Mucosa of gallbladder (tissue), 1 donor: ENCODE results near the gene ADAM19. TPM values are rescaled to one million over a fixed set of nuclear protein-coding genes. Genes with fewer than 3 reads are reported as not detected.

Experiments
- DNase-seq: peaks from one replicate; pipeline ENCODE4 v3.0.0-alpha.2; 2020; ENCODE audit warnings: low spot score
- total RNA-seq: library from RNA; stranded (reverse); gene quantifications from one replicate; pipeline ENCODE4 v1.2.1, GENCODE V29; 2021
- donor health status: DM: no; HTN: no; CAD: no.

Gene ADAM19, protein sequence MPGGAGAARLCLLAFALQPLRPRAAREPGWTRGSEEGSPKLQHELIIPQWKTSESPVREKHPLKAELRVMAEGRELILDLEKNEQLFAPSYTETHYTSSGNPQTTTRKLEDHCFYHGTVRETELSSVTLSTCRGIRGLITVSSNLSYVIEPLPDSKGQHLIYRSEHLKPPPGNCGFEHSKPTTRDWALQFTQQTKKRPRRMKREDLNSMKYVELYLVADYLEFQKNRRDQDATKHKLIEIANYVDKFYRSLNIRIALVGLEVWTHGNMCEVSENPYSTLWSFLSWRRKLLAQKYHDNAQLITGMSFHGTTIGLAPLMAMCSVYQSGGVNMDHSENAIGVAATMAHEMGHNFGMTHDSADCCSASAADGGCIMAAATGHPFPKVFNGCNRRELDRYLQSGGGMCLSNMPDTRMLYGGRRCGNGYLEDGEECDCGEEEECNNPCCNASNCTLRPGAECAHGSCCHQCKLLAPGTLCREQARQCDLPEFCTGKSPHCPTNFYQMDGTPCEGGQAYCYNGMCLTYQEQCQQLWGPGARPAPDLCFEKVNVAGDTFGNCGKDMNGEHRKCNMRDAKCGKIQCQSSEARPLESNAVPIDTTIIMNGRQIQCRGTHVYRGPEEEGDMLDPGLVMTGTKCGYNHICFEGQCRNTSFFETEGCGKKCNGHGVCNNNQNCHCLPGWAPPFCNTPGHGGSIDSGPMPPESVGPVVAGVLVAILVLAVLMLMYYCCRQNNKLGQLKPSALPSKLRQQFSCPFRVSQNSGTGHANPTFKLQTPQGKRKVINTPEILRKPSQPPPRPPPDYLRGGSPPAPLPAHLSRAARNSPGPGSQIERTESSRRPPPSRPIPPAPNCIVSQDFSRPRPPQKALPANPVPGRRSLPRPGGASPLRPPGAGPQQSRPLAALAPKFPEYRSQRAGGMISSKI
- 22.1 TPM for total RNA-seq

DNA sequence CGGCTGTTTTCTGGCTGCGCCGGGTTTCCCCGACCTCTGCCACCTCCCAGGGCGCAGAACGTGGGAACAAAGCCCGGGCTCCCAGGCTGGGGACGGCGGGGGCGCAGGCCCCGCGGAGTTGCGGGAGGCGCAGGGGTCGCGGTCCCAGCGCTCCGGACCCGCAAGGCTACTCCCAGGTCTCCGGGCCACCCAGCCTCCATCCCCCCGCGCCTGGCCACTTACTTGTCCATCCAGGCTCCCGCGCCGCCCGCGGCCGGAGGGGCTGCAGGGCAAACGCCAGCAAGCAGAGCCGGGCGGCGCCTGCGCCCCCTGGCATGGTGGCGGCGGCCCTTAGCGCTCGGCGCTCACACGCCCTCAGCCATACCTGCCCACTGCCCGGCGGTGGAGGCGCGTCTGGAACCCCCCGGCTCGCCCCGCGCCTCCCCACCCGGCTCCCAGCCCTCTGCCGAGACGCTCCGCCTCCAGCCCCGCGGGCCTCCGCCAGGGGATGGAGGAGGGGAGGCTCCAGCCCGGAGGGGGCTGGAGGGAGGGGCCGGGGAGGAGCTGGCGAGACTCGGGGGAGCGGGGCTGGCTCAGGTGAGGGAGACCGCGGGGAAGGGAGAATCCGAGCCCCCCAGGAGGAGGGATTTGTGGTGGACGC lies at the start of gene ADAM19:
TSS of gene ADAM19 (minus strand) at position 395 of the 640 bp plus-strand sequence. CDS start at position 316, 79 bp downstream.
- no peak for DNase-seq

DNA sequence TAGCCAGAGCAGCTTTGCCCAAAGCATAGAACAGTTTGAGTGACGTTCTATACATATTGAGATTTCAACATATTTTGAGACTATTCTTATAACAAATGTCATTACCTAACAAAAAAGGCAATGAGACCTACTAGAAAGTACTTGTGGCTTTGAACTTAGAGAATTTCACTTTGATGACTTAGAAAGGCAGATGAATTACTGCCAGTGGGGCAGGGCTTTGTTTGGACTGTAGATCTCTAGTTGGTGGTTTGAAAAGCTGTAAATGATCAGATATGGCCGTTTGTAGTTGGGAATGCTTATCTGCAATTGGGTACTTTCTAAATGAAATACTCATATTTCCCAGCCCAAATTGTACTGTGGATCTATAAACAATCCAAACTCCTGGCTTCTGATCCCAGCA lies 48.6 kb upstream of the ADAM19 start:
- DNase-seq = no peak

DNA sequence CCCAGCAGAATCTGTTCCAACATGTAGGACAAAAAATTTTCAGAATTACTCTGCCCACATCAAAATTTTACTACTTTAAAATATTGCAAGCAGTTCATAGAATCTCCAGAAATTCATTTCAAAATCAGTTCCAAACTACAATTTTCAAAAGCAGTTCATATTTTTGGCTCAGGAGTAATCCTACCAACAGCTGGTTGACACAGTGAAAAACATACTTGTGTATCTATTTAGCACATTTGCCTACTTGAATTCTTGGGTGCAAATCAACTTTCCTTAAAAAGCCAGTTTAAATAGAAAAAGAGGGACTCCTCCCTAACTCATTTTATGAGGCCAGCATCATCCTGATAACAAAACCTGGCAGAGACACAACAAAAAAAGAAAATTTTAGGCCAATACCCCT lies 45.2 kb upstream of the ADAM19 start:
- DNase-seq = no peak

DNA sequence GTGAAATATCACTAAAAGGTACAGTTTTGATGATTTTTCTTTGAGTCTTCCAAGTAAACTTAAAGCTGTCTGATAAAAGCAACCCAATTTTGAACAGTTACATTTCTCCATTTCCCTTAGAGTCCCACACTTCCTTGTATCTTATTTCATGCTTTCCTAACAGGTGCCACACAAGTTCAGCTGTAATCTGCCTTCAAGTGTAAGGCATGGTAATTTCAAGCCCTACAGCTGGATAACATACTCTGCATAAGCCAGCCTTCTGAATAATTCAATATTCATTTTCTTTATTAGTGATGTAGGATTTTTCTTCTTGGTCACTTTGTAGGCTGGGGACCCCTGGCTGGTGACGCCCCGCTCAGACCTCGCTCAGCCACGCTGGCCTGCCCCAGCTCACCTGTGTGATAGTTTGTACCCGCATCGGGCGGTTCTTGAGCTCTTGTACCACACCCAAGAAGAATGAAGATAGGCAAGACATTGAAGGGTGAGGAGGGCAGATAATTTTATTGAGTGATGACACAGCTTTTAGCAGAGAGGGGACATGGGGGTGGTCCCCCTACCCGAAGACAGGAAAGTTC lies 42.7 kb upstream of the ADAM19 start:
- DNase-seq = no peak

DNA sequence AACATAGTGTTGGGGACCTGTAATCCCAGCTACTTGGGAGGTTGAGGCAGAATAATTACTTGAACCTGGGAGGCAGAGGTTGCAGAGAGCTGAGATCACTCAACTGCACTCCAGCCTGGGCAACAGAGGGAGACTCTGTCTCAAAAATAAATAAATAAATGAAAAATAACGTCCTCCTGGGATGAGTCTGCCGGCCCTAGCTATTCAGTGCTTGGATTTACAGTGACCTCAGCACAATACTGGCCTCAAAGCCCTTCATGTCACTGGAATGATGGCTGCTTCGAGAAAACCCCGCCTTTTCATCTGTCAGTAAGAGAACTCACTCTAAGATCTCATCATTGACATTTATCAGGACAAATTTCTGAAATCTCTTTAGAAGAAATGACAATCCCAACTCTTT lies 41.2 kb upstream of the ADAM19 start:
- DNase-seq = no peak

DNA sequence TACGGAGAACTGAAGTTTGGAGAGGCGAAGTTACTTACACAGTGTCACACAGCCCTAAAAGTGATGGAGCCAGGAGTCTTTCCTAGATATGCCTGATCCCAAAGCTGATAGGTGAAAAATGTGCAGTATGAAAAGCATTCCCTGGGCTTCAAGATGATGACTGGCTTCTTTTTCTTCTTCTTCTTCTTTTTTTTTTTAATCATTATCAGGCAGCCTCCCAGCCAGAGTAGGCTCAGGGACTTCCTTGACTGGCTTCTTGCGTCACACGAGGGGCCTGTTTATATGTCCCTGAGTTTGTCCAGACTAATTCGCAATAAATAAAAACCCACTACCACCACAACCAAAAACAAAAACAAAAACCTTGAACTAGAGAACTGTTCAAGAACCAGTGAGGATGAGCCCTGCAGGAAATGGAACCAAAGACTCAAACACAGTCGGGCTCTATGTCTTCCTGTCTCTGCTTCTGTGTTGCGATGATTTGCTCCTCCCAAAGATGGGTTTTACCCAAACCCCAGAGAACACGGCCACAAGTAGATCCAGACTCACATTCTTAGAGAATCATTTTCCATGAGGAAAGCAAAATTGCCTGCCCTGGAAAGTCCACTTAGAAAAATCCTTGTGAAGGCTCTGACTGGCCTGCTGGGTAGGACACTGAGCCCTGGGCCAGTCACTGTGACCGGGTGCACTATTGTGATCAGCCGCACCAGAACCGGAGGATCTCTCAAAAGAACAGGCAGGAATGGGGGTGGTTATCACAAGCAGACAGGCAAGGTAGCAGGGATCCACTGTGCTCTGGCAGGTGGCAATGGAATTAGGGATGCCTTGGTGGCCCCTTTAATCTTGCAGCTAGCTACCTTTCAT lies 38.0 kb upstream of the ADAM19 start:
- DNase-seq = no peak

DNA sequence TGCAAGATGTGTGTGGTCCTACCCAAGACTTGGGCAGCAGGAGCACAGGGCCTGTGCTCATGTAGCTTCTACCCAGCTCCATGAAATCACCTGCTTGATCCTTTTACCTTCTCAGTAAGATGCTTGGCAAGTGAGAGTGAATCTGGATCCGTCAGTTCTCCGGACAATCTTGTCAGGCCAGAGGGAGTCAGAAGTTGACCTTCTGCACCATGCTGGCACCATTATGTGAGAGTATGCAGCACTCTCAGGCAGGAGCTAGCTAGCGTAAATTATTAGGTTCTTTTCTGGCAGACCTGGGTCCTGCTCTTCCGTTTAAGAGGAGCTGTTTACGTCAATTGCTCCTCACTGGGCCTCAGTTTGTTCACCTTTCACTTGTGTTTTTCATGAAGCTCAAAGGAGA lies 37.0 kb upstream of the ADAM19 start:
- DNase-seq = no peak

DNA sequence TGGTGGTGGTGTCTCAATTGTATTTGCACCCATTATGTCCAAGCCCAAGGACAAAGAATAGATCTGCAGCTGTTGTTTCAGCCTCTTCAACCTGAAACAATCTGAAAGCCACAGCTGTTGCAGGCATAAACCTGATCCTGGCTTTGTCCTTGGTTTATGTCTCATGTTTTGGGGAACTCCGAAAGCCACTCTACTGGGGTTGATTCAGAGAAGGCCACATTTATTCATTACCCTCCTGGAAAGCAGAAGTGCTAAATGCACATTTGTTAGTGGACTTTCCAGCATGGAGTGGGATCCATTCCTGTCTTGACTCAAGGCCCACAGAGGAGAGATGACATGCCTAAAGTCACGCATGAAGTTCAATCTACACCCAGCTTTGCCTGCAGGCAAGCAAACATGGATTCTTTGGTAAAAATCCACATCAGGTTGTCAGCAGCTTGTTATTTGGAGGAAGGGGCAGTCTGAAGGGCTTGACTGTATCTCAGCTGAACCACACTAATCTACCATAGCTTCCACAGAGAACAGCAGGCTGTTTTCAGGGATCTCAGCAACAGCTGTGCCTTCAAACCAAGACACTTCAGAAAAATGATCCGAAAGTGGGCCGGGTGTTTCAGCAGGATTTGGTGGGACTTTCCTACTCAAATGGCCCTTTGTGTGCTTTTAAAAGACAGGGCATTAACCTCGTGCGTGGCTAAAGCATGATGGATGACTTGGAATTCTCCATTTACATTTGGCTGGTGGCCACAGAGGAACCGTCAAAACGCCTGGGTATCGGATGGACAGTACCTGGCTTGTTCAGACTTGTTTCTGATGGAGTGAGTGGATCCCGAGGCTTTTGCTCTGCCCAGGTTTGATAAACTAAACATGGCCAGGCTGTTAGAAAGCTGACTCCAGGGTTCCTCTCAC lies 36.2 kb upstream of the ADAM19 start:
- no peak for DNase-seq

DNA sequence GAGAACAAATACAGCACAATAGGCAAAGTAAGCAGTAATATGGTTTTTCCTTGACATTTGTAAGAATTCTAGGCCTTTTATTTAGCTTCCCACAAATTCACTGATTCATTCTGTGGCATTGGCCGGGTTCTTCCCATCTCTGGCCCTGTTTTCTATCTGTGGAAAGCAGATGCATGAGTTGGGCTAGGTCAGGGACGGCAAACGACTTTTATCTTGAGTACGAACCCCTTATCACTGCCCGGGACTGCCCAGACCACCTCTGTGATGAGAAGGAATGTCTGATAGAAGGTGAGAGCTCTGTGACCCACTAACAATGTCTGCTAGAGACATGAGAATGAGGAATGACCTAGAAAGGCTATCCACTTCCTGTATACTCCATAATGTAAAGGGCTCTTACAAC lies 35.4 kb upstream of the ADAM19 start:
- DNase-seq = no peak

DNA sequence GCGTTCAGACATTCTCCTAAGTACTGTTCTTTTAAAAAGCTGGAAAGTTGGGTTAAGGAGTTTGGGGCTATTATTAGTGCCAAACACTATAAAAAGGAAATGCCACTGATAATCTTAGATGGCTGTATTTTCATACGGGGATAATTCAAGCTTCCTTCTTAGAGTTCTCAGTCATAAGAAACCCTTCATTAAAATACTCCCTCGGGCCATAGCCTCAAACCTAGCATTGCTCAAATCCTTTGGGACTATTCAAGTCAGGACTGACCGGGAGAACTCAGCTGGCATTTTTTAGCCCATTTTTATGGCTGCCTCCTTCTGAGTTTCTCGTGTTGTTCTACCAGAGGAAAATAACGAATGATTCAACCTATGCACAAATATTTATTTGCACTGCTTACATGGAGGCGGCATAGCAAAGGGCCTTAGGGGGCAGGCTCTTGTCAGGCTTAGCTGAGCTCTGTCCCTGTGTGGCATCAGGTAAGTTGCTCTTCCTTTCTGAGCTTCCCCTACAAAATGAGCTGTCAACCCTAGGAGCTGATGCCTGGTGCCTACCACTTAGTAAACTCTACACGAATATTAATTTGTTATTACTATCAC lies 33.5 kb upstream of the ADAM19 start:
- DNase-seq = no peak

DNA sequence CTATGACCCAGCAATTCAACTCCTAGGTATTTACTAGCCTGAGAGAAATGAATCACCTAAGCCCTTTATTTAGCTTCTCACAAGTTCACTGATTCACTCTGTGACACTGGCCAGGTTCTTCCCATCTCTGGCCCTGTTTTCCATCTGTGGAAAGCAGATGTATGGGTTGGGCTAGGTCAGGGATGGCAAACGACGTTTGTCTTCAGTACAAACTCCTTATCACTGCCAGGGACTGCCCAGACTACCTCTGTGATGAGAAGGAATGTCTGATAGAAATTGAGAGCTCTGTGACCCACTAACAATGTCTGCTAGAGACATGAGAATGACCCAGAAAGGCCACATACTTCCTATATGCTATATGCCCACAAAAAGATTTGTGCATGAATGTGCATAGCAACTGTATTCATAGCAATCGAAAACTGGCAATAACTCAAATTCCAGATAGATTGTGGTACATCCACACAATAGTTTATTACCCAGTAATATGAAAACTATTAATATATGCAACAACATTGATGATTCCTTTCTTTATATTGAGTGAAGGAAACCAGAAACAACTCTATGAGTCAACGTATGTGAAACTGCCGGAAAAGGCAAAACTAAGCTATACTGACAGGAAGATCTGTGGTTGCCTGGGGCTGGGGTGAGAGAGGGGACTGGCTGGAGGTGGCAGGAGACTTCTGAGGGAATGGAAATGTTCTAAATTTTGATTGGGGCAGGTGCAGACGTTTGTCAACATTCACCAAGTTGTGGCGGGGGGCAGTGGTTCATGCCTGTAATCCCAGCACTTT lies 32.0 kb upstream of the ADAM19 start:
- DNase-seq = no peak

DNA sequence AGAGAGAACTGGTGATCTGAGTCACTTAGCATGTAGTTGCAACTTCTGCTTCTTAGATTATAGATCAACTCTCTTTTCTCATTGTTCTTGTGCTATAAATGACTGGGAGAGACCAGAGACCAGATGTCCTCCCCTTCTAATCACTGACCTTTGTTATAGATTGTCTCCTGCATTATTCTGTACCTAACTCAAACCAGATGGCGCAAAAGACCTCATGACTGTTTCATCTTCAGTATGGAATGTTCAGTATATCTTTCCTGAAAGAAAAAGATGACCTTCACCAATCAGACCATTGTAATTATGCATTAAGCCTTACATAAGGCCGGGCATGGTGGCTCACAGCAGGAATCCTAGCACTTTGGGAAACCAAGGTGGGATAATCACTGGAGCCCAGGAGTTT lies 30.5 kb upstream of the ADAM19 start:
- no peak for DNase-seq

DNA sequence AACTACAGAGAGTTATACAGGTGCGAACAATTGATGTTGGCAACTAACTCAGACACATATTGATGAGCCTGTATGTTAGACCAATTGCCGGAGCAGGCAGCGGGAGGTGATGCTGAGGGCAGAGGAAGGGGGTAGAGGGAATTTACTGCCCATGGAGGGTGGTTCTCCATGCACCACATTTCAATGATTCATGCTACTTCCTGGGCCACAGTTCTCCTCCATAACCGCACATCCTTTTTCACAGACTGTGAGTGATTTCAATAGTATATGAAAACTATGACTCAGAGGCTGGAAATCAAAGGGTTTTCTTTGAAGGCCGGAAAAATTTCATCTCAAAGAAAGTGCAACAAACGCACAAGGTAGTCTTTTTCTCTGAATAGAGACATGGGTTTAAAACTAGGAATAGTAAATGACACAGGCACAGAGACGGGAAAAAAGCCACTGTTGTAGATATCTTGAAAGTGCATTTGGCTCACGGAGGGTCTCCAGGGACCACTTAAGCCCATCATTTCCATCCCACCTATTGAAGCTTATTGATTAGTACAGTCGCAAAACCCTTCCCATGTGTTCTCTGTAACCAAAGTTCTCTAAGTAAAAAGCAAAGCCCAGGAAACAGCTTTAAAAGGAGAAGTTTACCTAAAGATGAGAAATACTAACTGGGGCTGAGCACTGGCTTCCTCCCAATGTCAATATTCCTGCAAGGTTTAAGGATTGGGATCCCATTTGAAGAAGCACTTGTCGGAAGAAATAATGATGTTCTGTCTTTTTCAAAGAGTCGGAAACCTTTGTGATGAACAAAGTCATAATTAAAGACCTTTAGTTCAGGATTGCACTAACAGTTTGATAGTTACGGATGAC lies 28.0 kb upstream of the ADAM19 start:
- no peak for DNase-seq

DNA sequence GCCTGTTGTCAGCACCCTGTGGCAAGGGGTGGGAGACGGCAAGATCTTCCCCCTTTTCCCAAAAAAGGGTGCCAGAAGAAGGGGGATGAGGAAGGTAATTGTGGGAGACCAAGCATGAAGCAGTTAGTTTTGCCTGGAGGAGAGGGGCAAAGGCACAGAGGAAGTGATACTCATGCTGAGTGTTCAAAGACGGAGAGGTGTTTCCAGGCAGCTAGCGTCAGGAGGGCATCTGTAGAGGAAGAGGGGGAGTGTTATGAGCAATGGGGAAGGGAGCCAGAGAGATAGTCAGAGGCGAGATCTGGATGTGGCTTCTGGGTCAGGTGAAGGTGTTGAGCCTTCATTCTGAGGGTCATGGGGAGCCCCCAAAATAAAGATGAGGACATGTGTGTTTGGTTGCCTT lies 26.9 kb upstream of the ADAM19 start:
- DNase-seq = no peak

DNA sequence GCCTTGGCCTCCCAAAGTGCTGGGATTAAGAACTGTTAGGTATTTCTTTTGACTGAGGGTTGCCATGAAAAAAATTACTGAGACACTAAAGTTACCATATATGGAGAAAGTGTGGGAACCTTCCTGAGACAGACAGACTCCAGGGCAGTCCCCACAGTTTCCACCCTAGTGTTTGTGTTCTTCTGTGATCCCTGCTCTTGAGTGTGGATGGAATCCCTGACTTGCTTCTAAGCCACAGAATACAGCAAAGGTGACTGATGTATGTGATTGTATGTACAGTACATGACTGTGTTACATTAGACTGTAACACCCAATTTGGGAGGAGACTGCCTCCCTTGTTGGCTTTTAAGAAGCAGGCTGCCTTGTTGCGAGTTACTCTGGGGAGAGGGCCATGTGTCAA lies 24.7 kb upstream of the ADAM19 start:
- no peak for DNase-seq

DNA sequence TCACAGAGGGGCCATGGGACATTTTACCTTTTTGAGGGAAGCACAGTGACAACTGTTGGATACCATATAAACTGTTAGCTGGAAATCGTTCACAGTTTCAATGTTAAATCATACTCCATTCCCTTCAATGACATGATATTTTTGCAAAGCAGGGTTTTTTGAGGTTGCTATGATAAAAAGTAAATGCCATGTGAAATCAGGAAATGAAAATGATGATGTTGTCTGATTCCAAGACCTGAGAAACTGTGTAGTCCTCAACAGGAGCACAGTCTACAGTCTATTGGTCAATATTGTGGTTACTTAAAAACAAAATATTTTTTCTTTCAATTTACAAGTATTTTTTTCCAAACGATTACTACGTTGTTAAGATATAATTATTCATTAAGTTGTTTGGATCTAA lies 24.0 kb upstream of the ADAM19 start:
- no peak for DNase-seq

DNA sequence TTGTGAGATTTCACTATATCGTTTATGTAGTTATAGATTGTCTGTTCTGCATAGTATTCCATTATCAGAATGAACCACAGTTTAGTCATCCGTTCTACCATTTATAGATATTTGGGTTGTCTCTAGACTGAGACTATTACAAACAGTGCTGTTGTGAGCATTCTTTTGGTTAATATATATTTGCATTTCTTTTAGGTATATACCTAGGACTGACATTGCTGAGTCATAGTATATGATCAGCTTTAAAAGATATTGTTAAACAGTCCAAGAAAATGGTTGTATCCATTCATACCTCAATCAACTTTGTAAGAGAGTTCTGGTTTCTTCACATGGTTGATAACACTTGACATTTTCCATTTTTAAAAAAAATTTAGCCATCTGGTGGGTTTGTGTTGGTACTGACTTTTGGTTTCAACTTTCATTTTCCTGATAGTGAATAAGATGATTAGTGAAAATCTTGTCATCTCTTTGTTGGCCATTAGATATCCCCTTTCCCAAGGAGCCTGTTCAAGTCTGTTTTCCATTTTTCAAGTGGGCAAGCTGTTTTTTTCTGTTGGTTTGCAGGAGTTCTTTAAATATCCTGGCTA lies 22.9 kb upstream of the ADAM19 start:
- DNase-seq = no peak
